HG02642 (cell line): Measurements from ENCODE around the gene COL27A1.

Experiments
- ATAC-seq: cut with Tn5 transposase; IDR thresholded peaks from one replicate; pipeline ENCODE4 v1.9.1; 2021; ENCODE audit warnings: mild to moderate bottlenecking; ENCODE audit not compliant: unreplicated experiment, poor library complexity

Gene COL27A1

DNA sequence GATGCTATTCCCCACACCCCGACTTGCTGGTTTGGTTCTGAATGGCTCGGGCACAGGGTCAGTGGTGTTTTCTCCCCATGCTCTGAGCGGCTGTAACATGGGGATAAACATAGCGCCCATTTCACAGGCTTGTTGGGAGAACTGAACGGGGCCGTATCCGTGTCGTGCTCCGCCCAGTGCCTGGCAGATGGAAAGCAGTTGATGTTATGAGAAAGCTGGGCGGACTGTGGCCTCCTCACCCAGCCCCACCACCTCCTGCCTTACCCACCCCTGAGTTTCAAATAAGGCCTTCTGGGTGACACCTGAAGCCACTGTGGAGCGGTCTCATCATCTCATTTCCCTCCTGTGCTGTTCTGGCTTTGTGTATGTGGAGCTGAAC lies 188.8 kb downstream of the COL27A1 start:
- no peak for ATAC-seq

DNA sequence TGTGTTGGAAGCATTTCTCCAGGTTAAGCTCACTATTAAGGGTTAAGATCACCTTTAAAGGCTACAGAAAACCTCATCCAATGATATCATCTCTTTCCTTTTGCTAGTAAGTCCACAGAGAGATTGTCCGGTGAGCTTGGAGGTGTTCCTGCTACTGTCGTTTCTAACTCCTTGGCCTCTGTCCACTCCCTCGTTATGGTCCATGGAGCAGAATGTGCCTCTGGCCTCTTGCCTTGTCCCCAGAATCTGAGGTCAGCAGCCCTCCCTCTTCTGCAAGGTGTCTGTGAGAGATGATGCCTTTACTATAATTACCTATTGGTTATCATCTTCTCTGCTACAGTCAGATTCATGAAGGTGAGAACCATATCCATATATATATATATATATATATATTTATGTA lies 189.4 kb downstream of the COL27A1 start:
- ATAC-seq, result no peak

DNA sequence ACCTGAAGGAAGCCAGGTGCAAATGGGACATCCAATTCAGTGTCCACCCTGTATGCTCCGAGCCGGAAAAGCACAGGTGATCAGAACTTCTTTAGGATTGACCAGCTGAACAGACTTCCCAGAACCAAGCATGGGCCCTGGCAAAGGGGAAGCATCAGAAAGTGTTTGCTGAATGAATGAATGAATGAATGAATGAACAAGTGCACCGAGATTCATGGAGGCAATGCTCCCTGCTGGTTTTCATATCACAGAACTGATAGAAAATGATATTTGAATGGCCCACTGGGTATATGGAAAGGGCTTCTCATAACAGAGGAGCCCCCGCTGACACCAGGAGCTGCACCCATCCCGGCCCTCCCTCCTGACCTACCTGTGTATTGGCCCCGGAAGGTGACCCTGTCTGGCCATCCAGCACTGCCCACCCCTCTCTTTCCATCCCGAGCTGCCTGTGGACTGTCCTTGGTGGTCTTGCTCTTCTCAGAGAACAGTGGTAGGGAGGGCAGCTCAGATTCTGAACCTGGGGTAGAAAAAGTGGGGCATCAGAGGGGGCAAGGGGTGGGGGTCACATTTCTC lies 190.2 kb downstream of the COL27A1 start:
- ATAC-seq, result no peak

DNA sequence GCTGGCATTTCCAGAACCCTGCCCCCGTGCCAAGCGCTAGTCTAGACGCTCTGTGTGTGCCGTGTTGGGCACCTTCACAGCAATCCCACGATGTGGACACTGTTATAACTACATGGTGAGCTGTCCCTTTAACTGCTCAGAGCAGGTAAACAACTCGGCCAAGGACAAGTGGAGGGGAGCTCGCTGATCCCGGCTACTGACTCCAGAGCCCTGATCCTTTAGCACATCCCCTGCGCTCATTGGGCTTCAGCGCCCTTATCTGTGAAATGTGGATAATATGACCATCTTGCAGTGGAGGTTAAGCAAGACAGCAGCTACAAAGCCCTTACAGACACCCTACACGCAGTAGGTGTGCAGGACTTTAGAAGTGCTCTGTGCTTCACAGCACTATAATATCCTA lies 190.8 kb downstream of the COL27A1 start:
- no peak for ATAC-seq

DNA sequence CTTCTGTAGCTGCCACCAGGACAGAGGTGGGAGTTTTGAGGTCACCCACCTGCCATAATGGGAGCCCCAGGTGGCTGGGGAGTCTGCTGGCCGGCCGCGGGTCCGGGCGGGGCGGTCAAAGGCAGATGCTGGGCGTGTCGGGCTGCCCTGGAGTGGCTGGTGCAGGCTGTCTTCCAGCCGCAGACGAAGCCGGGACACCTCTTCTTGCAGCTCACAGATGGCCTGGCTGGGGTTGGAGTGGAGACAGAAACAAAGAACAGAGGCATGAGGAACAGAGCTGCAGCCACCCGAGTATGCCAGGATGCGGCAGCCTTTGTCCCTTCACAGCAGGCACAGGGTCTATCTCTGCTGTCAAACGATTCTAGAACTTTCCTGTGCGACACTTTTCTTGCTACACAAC lies 192.3 kb downstream of the COL27A1 start:
- no peak for ATAC-seq

DNA sequence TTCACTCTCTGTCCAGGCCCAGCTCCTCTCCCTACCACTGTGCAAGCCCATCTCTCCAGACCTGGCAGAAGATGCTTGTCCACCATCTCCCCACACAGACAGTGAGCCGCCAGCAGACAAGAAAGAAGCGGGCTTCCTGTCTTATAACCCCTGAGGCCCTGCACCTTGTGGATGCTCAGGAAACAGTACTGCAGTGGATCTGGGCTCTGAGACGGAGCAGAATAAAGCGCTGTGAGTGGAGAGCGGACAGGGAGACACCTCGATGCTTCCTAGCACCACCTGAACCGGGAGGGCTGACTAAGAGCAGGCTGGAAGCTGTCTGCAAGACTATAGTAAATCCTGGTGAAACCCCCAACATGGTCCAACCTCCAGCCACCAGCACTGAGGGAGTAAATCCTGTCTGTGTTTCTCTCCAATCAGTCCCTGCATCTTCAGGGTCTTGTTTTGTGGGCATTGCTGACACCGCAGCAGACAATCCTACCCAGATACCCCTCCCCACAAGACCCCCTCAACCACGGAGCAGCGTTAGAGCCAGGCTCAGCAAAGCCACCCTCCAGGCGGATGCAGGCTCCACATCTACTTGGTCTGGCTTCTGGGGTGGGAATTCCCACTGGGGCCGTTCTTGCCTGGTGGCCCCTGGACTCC lies 193.0 kb downstream of the COL27A1 start:
- peak; percentile 3 for ATAC-seq

DNA sequence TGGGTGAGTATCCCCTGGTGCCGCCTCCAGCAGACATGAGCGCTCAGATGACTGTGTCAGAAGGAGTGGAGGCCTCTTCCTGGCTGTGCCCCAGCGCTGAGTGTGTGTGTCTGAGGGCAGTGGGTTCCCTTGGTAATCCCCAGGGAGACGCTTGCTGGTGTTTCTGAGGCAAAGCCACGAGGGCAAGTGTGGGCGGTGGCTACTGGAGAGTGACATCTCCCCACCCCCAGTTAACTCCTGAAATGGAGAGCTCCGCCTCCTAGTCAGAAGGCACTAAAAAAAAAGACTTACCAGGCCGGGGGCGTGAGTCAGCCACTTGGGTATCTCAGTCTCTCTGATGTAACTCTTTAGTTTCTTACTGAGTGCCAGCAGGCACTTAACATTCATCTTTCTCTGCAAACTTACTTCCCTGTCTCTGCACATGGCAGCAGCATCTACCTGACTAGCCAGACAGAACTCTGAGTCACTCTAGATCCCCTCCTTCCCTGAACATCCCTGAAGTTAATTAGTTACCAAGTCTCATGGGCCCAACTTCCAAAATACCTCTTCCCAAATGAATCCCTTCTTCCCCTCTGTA lies 193.7 kb downstream of the COL27A1 start:
- peak; percentile 92 for ATAC-seq

DNA sequence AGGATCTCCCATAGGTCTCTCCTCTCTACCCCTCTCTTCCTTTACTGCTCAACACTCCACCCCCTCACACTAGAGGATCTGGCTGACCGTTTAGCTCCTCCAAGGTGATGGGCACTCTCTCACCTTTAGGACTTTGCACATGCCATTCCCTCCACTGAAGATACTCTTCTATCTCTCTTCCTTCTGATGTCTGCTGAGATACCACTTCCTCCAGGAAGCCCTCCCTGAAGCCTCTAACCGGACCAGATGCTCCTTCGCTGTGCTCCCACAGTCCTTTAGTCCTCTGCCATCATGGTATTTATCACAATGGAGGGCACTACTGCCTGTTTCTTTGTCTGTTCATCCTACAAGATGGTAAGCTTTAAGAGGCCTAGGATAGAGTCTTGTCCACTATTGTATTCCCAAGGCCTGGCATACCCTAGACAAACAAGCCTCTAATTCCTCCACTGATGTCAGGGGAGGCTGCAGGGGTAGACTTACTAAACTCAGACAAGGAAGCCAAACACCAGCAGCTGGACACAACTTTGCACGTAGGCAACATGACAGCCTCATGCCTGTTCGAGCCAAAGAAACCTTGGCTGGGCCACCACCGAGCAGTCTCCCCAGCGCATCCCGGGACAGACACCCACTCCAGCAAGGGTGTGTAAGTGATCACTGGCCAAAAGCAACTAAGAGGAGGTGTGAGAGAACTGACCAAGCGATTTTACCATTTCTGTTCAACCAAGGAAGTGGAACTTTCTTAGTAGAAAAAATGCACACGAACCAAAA lies 194.6 kb downstream of the COL27A1 start:
- ATAC-seq, result no peak

DNA sequence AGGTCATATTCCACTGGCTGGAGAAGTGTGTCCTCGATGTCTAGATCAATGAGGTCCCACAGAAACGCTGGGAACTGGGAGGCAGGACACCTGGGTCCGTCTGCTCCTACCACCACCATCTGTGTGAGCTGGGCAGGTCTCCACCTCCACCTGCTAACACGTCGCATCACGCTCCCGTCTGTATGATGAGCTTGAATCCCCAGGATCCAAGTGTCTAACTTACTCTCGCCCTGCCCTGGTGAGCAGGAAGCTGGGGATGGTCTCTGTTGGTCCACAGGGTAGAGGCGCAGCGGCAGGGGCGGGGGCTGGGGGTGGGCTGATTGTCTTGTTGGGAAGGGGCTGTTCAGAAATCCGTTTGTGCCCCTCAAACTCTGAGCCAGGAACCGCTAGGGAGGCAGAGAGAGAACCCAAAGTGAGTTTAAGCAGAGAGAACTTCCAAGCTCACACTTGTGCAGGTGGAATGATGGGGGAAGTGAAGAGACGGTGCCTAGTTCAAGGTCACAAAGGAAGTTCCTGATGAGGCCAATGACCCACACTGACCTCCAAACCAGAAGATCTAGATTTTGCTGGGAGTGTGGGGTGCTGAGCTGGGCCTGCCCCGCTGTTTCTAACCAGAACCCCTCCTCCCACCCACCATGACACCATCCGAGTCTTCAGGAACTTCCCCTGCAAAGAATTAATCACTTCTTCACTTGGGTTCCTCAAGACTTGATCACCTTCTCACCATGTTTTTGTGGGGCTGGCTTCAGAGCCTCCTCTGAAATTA lies 195.5 kb downstream of the COL27A1 start:
- ATAC-seq, result no peak

DNA sequence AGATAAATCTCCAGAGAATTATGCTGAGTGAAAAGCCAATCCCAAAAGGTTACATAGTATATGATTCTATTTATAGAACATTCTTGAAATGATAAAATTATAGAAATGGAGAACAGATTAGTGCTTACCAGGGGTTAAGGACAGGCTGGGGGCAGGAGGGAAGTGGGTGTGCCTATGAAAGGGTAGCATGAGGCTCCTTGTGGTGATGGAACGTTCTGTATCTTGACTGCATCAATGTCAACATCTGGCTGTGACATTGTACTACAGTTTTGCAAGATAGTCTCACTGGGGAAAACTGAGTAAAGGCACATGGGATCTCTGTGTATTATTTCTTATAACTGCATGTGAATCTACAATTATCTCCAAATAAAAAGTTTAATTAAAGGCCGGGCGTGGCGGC lies 196.6 kb downstream of the COL27A1 start:
- no peak for ATAC-seq

DNA sequence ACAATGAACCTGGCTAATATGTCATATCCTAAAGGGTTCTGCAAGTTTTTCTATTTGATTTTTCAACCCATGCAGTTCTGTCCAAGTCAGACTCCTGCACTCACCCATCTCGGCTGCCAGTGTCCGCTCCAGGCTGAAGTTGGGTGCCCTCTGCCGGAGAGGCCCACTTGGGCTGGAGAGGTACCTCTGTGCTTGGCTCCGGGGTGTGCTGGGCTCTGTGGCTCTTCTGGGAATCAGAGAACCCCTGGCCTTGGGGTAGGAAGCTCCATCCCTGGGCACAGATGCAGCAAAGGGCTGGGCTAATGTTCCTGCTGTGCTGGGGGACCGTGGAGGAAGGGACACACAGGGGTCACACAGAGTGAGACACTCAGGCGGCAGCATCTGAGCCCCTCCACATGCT lies 200.5 kb downstream of the COL27A1 start:
- ATAC-seq, result no peak

DNA sequence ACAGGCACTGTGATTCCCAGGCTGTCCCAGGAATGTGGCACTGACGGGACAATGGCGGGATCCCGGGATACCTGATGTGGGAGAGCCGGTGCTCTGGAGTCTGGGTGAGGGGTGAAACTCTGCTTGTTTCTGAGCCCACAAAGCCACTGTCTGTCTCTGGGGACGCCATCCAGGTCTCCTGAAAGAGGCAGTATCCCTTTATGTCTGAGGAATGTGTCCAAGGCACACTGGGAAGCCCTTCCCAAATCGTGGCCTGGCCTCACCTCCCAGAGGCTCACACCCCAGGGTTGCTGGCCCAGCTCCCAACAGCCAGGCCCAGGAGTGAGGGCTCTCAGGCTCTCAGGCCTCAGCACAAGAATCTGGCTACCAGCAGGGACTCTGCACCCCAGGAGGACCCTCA lies 201.5 kb downstream of the COL27A1 start:
- ATAC-seq, result no peak

DNA sequence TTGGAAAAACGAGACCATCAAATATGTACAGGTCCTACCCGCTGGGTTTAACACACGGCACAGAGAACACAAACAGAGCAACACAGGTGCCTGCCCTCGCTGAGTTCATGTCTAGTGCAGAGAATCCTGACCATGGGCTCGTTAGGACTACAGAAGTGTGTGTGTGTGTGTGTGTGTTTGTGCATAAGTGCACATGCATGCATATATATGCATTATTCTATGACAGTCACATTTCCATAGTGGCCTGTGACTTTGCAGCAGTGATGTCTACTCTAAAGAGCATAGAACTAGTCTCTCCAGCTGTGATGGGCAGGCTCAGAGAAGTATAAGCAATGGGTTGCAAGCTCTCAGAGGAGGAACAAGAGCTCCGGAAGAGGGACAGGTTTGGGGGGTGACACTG lies 202.0 kb downstream of the COL27A1 start:
- ATAC-seq, result no peak

DNA sequence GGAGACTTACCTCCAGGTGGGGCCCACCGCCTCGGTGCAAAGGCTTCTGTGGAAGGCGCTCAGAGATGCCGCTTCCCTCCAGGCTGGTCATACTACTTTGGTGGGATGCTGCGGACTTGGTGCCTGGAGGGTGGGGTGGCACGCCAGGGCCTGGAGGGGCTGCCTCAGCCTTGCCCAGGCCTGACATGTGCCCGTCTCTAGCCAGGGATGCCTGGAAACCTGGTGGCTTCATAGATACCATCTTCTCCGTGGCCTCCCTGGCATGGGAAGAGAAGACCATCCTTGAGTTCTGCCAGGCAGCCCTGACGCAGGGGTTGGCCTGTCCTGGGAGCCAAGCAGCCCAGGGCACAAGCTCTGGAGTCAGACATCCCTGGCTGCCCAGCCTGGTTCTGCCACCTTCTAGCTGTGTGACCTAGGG lies 202.6 kb downstream of the COL27A1 start:
- no peak for ATAC-seq

DNA sequence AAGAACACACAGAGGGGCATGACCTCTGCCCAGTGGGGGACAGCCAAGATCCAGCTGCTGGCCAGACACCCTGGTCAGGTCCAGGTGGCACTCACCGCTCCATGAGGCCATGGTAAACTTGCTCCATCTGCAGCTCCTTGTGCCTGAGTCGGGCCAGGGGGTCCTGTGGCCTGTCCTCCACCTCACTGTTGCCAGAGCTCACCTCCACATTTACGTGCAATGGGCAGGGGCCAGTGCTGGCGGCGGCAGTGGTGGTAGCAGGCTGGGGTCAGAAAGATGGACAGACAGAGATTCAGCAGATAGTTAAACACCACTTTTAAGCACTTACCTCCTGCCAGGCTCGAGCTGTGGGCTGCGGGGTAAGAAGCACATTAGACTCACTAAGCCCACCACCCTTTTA lies 204.5 kb downstream of the COL27A1 start:
- no peak for ATAC-seq

DNA sequence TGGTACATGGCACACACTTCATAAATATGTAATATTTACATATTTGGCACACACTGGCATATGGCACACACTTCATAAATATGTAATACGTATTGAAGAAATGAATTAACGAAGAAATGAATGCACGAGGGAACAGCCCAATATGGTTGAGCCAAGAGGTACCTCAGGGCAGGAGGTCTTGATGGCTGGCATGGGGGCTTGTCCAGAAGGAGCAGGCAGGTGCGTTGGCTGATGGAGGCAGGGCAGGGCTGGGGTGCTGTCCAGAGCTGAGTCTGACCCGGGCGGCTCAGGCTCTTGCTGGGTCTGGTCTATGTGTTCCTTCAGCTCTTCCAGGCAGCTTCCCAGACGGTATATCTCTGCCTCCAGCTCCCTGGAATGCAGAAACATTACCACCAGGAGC lies 206.2 kb downstream of the COL27A1 start:
- no peak for ATAC-seq
